22Rv1 (cell line): ENCODE results near the gene FAM120B.
A peak's percentile ranks its signal among the peaks of the same experiment; 100 is the strongest.

Experiments
- H3K27ac ChIP-seq: fragments of 450-650 bp; 2 replicates; pipeline ENCODE4 v1.5.1; 2017
- CTCF ChIP-seq: fragments of 450-650 bp; IDR thresholded peaks from 2 replicates; pipeline ENCODE4 v1.5.1; 2017; ENCODE audit warnings: mild to moderate bottlenecking
- ZFX ChIP-seq: fragments of 450-650 bp; IDR thresholded peaks from 2 replicates; pipeline ENCODE4 v1.6.1; 2017; ENCODE audit warnings: antibody characterized with exemption, borderline replicate concordance

FAM120B gene

GRCh38 chr6:170366248-170366960 is 59.8 kb downstream of the FAM120B start:
- TF ChIP-seq CTCF (no peak), ZFX (no peak)
- H3K27ac ChIP-seq: no peak overlapping the region

- no peak overlapping the region for H3K27ac ChIP-seq
- TF ChIP-seq CTCF (no peak), ZFX (no peak)
These were observed 60.7 kb downstream of the FAM120B start for GRCh38 chr6:170367241-170367640.

- no peak overlapping the region for H3K27ac ChIP-seq
- TF ChIP-seq ZFX (no peak), CTCF (no peak)
These were observed 62.0 kb downstream of the FAM120B start for GRCh38 chr6:170368544-170368943.

- no peak overlapping the region for H3K27ac ChIP-seq
- TF ChIP-seq ZFX (no peak), CTCF (no peak)
These were observed 62.8 kb downstream of the FAM120B start for GRCh38 chr6:170369403-170369802.

- TF ChIP-seq CTCF: no peak
- H3K27ac ChIP-seq: 0 out of 2 replicates have a peak overlapping the region, but pooled peaks have one; percentile 2
These were observed 63.9 kb downstream of the FAM120B start for GRCh38 chr6:170370416-170370815.

- no peak overlapping the region for H3K27ac ChIP-seq
- TF ChIP-seq CTCF (no peak), ZFX (no peak)
These were observed 64.5 kb downstream of the FAM120B start for GRCh38 chr6:170371080-170371479.

GRCh38 chr6:170371588-170371987 is 65.0 kb downstream of the FAM120B start:
- TF ChIP-seq CTCF (no peak), ZFX (no peak)
- H3K27ac ChIP-seq: no peak overlapping the region
